ENCODE results near the gene PARPBP.
"Not testable (repeated sequence)": the region's sequence is repeated elsewhere in the genome, so short reads cannot be mapped to it uniquely, and the experiment has no call there.

The PARPBP gene

DNA sequence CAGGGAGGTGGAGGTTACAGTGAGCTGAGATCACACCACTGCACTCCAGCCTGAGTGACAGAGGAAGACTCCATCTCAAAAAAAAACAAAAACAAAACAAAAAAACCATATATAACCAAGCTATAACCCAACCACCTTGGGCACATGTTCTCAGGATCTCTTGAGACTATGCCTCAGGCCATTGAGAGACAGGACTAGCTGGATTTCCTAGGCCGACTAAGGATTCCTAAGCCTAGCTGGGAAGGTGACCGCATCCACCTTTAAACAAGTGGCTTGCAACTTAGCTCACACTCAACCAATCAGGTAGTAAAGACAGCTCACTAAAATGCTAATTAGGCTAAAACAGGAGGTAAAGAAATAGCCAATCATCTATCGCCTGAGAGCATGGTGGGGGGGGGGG lies 35.2 kb downstream of the PARPBP start:
- DNase-seq, result not testable (repeated sequence)

DNA sequence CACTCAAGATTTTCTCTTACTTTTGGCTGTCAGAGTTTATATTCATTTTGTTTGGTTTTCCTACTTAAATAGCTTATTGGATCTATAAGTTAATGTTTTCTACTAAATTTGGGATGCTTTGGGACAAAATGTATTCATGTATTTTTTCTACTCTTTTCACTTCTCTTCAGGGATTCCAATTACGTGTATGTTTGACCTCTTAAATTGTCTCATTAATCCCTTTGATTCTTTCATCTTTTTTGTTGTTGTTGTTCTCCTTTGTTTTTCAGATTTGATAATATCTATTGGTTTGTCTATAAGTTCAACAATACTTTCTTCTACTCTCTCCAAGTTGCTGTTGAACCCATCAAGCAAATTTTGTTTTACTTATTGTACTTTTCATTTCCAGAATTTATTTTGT lies 43.4 kb downstream of the PARPBP start:
- DNase-seq, result no peak

DNA sequence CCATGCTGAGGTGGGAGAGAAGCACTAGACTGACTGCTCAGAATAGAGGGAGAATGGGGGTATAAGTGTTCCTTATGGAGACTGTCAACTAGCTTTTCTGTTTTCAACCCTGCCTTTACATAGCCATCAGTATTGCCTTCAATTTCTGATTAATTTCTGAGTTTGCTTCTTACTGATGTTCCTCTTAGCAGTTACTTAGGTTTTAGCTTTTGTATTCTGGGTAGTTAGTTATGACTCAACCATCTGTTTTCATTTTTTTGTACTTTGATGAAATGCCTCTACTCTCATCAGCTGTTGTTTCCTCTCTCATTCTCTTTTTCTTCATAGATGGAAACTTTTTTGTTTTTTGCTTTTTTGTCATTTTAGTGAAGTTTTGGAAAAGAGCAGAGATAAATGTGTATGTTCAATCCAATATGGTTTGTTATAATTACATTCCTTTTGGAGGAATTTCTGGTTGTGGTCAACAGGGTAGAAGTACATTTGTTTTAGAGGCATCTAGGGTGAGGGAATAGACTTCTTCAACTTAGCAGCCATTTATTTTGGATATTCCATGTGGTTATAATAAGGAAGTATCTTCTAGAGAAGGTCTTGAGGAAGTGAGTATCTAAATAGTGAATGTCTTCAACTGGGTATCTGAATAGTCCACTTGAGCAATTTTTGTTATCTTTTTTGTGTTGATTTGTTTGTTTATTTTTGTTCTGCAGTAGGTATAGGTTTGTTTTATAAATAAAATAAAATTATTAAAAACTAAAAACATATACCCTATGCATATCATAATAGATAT lies 48.0 kb downstream of the PARPBP start:
- DNase-seq, result no peak

DNA sequence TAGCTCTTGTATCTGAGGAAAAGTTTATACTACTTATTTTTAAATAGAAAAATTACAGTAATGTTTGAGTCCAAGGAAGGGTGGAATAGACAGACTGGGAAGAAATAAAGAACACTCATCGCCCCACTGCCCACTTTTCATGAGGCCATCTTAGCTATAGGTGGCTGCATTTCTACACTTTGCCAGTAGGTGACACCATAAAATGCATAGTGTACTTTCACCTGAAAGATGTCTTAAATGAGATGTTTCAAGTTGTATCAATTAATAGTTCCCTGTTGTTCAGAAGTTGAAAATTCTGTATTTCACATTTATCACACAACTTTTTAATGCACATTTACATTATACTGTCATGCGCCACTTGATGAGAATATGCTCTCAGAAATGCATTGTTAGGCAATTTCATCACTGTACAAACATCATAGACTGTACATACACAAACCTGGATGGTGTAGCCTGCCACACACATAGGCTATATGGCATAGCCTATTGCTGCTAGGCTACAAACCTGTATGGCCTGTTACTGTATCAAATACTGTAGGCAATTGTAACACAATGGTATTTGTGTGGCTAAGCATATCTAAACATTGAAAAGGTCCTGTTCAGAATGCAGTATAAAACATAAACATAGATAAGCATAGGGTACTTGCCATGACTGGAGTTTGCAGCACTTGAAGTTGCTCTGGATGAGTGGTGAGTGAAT lies 50.1 kb downstream of the PARPBP start:
- no peak for DNase-seq

DNA sequence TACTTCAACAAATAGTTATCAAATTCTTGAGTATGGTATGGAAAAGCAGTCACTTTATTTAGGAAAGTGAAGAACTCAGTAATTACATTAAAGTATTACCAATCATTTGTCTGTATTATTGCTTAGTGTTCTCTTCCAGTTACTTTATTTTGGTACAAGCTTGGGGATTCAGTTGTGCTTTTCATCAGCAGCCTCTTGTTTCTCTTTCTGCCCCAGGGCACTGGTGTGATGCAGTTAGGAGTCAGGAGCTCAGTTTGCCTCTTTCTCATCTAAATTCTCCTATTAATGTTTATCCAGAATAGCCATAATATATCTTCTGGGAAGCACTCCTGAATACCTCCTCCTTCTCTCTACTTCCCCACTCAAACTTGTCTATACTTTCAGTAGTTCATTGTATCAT lies 52.0 kb downstream of the PARPBP start:
- DNase-seq, result no peak

DNA sequence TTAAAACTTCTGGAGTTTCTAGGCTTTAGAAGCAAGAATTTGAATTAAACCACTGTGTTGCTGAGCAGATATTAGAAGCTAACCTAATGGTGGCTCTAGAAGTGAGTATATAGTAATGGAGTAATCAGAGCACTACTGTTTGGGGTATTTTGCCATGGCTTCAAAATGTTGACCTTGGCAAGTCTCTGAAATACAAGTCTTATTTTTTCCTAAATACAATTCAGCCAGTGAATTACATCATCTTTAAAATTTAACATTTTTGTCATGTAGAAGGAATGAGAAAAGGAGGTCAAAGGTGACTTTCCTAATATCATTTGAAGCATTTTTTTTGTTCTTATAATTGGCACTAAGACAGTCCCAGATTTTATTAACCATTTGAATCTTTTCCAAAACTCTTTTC lies 52.5 kb downstream of the PARPBP start:
- DNase-seq, result no peak

DNA sequence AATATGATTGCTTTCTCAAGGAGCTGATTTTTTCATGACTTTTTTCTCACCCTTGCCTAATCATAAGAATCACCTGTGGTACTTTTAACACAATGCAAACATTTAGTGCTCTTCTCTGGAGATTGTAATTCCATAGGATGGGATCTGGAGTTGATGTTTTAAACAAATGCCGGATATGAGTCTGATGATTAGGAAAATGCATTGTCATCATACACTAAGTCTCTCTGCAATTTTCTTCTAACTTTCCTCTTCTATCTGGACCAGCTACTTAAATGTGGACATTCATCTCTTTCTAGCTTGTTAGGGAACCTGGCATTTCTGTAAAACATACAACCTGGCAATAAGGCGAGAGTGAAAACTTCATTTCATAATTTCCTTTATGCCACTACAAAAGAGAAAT lies 54.1 kb downstream of the PARPBP start:
- no peak for DNase-seq

DNA sequence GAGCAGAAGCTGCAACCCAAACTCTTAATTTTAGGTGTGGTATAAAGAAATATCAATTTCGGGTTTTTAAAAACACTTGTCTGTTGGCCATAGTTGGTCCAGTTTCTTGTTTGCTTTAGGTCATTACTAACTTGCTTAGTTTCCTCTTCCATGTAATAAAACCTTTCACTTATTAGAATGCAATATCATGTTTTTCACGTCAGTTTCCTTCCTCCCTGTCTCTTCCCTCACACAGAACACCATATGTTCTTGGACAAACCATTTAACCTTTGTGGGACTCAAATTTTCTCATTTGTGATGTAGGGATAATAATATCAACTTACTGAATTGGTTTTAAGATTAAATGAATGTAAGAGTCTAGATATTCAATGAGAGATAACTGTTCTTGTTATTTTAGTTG lies 54.8 kb downstream of the PARPBP start:
- DNase-seq, result no peak

DNA sequence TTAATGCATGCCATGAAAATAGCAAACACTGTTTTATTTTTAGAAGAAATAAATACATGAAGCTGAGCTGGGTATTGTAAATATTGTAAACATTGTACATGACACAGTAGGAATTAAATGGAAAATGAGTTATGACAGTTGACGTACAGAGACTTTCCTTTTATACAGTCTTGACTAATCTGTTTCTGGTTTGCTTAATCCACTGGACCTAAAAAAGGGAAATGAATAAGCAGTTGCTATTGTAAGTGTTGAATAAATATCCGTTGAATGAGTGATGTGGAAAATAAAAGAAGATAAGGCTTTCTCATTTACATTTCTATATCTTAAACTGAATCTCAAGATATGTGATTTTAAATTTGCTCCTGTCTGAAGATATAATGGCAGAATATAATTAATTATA lies 62.7 kb downstream of the PARPBP start:
- no peak for DNase-seq

DNA sequence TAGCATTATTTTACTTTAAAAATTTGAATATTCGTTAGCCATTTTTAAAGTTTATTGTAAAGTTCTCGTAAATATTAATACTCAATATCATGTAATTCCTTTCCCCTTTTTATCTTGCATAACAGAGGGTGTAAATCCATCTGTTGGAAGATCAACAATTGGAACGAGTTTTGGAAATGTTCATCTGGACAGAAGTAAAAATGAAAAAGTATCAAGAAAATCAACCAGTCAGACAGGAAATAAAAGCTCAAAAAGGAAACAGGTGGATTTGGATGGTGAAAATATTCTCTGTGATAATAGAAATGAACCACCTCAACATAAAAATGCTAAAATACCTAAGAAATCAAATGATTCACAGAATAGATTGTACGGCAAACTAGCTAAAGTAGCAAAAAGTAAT lies 75.8 kb downstream of the PARPBP start:
- no peak for DNase-seq

DNA sequence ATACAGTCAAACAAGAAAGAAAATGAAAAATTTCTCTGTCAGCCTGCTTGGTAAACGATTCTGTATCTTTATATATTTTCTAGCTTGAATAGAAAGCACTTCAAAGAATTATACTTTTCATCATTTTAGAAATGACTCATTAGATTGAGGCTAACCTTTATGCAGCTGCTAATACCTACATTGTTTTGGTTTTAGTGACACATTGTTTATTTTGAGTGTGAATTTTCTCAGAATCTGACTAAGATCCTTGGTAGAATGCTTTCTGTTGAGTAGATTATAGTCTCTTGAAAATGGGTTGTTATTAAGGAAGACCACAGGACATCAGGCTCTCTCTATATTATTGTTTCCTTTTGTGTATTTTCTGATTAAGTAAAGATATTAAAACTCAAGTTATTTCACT lies 77.8 kb downstream of the PARPBP start, which contains the start of gene PMCH:
TSS of gene PMCH (minus strand) at position 45 of the 400 bp plus-strand sequence. CDS start 63 bp downstream, outside the sequence.
- no peak for DNase-seq

DNA sequence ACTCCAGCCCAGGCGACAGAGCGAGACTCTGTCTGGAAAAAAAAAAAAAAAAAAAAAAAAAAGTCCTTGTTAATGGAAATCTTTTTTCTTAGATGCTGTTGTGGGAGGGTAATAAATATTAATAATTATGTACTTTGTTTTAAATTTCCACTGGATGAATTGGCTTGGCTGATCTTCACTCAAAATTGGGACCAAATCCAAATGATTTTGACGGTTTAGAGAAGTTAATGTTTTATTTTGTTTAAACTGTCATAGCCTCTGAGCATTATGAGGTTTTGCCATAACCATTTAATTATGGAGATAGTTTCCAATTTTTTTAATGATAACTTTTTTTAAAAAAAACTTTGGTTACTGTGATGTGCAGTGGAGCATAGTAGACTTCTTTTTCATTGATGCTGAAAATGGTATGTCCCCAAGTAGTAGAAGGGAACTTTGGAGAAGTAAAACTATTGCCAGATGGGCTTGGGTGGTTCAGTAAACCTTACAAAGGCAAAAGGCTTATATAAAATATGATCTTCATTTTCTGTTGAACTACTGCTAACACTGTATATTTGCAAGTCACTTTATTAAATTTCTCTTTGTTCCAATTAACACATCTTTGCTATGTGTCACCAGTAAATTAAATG lies 81.6 kb downstream of the PARPBP start:
- DNase-seq, result no peak

DNA sequence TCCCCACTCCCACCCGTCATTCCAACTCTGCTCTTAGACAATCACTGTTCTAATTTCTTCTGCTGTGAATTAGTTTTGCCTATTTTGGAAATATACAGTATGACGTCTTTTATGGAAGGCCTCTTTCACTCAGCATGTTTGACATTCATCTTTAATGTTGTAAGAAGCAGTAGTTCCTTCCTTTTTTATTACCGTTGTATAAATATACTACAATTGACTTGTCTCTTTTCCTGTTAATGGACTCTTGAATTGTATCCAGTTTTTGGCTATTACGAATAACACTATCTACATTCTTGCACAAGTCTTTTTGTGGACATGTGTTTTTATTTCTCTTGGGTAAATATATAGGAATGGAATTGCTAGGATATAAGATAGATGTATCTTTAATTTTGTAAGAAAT lies 82.6 kb downstream of the PARPBP start:
- no peak for DNase-seq

DNA sequence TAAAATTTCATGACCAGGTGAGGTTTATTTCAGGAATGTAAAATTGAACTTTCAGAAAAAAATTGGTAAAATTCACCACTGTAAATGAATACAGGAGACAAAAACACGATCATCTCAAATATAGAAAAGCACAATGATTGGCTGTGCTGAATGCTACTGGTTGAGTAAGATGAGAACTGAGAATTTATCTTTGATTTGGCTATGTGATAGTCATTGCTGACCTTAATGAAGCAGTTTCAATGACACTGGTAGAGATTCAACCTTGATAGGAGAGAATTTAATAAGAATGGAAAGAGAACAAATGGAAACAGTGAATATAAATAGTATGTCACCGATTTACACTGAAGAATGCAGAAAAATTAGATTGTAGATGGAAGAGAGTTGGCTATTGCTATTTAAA lies 84.0 kb downstream of the PARPBP start:
- no peak for DNase-seq

DNA sequence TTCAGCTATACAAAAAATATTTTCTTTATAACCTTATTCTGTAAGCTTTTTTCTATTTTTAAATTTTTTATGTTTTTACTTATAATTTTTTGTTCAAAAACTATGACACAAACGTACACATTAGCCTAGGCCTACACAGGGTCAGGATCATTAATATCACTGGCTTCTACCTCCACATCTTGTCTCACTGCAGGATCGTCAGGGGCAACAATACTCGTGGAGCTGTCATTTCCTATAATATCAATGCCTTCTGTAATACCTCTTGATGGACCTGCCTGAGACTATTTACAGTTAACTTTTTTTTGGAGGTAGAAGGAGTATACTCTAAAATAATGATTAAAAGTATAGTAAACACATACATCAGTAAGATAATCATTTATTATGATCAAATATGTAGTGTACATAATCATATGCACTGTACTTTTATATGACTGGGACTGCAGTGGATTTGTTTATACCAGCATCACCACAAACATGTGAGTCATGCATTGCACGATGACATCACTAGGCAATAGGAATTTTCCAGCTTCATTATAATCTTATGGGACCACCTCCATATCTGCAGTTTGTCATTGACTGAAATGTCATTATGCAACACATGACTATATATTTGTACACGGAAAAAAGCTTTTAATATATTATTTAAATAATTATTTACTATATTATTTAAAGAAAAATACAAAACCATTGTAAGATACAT lies 96.2 kb downstream of the PARPBP start:
- no peak for DNase-seq

DNA sequence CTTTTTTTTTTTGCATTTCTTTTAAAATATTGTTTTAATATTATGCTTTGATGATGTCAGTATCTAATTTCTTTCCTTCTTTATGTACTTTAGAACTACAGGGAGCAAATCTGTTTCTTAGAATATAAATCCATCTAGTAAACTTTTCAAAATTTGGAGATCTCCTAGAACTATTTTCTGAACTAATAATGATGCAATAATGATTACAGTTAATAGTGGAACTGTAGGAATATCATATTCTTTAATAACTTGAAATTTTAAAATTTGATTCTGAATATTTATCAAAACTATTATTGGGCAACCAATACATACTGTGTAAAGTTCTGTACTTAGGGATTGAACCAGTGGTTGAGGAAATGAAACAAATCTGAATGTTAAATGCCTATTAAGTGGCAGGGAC lies 100.8 kb downstream of the PARPBP start:
- no peak for DNase-seq

DNA sequence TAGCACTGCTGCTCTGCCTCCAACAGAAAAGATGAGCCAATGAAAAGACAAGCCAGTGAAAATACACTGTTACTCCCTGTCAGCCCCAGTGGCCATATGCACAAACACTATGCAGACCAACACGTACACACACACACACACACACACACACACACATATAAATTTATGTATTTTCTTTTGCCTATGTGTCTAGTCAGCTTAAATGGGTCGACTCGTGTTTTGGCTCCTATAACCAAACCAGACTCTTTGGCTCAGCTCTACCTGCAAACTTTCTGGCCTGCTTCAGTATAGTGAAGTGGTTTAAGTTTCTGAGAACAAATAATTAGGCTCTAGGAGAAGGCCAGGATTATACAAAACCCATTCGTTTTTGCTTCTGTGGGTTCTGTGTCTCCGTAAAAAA lies 108.0 kb downstream of the PARPBP start:
- no peak for DNase-seq

DNA sequence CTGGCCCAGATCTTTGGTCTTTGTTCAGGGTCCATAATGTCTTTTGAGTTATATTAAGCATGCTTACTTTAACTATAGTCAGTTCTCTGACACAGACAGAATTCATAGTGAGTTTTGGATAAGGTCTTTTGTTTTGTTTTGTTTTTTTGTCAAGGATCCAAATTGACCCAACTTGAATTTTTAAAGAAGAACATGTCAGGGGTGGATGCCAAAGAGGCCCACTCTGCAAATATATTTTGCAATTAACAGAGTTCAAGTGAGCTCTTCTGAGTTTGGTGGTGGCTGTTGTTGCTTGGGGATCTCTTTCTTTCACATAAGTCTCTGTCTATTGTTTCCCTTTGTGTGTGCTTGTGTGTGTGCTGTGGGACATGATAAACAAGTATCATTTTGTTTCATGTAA lies 112.1 kb downstream of the PARPBP start:
- DNase-seq, result no peak

DNA sequence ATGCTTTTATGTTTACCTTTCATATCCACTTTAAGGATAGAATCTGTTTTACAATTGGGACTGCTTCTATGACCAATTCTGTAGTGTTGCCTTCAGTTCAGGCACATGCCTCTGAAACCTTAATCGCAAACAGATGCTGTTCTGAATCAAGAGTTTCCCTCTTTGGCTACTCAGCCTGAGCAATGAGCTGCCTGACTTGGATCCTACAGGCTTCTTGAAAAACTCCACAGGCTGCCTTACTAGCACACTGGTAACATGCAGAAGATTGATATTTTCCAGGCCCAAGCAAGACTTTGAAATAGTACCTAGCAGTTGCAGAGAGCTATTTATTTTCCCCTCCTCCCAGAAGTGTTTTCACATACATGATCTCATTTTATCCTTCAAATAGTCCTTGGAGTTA lies 112.5 kb downstream of the PARPBP start:
- DNase-seq, result no peak

DNA sequence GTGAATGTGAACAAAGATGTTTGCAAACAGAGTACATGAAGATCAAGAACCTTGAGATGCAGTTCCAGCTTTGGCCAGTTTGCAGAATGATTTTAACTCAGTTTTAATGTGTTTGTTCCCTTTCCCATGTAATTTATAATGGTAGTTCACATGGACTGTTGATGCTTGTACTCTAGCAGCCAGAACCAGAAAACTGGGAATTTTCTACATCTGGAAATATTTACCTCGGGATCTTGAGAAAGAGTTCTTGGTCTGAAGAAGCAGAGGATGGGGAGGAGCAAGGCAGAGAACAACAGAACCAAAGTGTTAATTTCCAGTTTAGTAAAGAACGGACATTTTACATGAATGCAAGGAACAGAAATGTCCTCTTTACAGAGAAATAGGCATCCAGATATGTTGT lies 114.6 kb downstream of the PARPBP start:
- no peak for DNase-seq

DNA sequence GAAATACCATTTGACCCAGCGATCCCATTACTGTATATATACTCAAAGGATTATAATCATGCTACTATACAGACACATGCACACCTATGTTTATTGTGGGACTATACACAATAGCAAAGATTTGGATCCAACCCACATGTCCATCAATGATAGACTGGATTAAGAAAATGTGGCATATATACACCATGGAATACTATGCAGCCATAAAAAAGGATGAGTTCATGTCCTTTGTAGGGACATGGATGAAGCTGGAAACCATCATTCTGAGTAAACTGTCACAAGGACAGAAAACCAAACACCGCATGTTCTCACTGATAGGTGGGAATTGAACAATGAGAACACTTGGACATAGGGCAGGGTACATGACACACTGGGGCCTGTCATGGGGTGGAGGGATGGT lies 120.9 kb downstream of the PARPBP start:
- not testable (repeated sequence) for DNase-seq

Data from activated CD8-positive, alpha-beta memory T cell treated with anti-CD3 and anti-CD28 coated beads, Interleukin-2, amount 50 U/mL, for 4 hours (primary cell).